NCI-H1105 treated with DMSO at 0.1 percent for 48 hours (cell line): ENCODE data around the gene CHRNA1.

Source experiments
- DNase-seq: peaks from one replicate; lab custom pipeline; 2025; lab: John Stamatoyannopoulos, UW

The CHRNA1 gene

DNA sequence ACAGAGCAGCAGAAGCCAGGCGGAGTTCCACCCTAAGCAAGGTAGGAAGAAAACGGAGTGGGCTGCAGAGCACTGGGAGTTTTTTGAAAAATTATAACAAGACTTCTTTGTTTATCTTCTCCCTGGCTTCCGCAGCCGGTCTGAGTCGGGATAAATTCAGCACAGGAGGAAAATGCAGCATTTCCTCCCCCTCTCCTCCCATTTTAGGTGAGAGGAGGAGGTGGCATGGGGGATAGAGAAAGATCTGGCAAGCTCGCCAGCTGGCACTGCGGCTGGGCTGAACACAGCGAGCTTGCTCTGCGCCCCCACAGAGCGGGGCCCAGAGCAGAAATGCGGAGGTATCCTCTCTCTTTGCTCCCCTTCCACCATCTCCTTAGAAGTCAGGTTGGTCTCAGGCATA lies 17.7 kb upstream of the CHRNA1 start:
- no peak for DNase-seq

DNA sequence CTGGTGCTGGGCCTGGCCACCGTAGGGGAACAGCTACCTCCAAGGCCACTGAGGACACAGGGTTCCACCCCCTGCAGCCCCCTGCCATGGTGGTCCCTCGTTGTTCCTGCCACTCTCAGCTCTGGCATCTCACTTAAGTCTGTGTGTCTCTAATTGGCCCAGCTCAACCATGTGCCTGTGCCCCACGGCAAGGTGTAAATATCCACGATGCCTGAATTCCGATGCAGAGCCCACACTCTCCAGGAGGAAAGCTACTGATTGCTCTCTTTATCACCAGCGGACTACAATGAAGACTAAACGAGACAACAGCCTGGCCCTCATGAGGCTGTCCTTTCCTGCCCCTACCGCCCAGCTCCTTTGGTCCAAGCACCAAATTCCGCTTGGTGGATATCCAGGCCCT lies 17.0 kb upstream of the CHRNA1 start:
- DNase-seq: no peak

DNA sequence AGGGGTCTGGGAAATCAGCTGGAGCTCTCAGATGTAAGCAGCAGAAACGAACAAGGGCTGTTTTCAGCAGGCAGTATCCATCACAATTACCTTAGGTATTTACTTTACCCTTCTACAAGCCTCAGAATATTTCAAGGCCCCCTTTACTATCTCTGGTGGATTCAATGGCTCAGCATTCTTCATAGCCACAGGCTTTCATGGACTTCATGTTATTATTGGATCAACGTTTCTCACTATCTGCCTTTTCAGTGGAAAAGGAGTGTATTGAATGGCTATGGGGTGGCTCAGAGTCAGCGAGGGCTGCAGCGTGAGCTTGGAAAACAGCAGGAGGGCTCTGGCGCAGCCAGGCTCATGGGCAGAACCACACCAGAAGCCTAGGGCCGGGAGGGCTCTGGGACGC lies 16.6 kb upstream of the CHRNA1 start:
- DNase-seq: no peak

DNA sequence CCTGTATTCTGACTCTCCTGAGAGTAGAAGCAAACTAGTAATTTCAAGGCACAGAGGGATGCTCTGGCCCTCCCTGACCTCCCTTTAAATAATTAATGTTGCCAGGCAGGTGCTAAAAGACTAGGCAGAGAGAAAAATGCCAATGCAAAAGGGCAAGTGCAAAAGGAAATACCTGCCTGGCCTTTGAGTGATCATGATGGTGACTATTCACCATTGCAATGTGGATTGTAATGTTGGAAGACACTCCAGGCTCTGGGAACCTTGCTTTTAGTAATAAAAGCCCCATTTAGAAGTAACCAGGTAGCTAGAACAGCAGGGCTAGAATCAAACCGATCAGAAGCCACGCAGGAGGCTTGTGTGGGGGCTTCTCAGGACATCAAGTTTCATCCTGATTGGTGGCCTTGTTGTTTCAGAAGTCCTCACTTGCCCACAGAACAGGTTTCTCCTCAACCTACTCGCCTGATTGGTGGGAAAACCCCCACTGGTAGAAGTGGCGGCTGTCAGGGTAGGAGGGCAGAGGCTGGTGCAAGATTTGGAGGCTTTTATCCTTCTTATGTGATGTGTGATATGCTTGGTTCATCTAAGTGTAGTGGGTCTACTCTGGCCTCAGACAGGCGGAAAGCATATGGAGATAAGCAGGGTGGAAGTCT lies 16.0 kb upstream of the CHRNA1 start:
- no peak for DNase-seq

DNA sequence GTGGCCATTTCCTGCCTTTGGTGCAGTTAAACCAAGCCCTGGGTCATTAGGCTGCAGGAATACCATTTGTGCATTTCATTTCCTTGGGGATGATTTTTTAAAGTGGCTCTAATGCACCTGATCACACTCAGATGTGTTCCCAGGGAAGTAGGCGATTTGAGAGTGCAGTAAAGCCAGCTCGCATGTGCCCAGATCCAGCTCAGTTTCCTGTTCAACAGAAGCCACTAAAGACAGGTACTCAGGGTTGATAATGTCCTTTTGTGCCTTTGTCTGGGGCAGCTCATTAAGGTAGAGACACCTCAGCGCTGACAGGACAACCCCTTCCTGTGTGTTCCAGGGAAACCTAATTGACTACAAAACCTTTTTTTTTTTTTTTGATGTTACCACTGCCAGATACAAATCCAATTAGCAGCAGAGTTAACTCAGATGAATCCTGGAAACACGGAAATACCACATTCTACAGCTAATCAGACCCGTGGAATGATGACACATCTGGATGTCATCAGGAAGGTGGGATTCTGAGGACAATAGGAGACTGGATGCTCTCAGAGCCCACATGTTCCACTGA lies 15.2 kb upstream of the CHRNA1 start:
- DNase-seq: peak; percentile 3

DNA sequence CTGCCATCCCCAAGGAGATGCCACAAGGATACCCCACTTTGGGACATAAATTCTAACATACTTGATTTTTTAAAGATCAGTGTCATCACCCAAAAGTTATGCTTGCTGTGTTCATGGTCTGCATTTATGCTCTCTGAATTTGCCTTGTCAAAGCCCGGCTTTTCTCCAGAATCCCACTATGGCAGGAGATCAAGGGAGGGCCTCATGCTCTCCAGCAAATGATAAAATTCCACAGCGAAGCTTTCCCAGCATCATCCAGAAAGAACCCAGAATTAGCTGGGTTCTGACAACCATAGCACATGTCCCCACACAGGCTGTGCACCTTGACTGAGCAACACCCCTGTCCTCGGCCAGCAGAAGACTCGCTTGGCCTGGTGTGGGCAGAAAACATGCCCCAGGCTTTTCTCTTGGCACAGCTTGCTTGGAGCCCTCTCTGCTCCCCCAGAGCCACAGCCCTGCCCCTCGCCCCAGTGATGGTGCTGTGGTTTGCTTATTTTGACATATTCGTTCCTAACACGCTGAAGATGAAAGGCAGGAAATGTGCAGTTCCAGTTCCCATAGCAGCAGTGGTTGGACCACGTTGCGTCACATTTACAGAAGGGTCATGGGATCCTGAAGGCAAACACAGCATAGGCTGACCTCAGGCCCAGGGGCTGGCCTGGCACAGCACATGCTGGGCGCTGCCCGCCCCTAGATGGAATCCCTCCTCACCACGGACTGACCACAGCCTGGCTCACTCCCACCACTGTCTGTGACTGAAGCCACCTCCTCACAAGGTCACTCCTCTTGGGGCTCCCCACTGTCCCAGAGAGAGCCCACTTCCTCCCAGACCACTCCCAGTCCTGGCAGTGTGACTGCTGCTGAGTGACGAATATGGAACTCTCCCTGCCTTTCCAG lies 14.1 kb upstream of the CHRNA1 start:
- no peak for DNase-seq

DNA sequence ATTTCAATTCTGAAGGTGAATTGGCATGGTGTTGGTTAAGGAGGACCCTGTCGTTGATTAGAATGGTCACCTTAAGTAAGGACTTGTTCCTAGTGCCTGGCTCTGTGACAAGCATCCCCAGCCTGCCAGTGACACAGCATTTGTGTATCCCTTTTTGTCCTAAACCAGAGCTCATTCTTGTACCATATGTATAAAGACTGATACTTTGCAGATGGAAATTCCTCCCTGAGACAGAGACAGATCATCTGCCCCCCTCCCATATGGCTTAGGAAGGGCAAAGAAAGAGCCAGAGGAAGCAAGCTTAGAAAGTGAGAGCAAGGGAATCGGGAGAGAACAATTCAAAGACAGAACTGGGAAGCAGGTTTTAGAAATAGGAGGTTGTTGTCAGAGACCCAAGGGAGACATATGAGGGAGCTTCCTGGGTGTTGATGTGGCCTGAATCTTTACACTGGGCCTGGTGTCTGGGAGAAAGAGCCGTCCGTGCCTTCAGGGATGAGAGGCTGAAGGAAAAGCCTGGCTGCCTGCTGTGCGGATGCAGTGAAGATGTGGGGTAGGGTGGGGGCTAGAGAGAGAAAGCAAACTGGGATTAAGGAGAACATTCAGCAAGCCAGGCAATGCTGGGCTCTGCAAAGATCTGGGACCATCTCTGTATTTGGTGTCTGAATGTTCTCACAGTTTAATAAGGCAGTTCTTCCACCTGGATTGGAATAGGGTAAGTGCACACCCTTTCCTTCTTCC lies 13.2 kb upstream of the CHRNA1 start:
- no peak for DNase-seq

DNA sequence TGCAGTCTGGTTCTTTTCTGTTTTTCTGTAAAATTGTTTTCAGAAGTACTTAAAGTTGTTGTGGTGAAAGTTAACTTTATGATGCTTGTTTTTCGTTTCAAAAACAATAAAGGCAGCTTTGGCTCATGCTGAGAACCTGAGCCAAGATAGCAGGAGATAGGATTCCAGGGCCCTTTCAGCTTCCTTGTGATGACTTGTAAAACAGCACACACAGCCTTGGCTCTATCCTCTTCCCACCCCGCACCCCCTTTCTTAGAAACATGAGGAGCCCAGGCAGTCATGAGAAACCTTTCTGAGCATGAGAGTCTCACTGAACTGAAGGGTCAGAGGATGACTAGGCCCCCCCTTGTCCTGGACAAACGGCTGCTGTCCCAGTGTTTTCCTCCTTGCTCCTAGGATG lies 12.4 kb upstream of the CHRNA1 start:
- DNase-seq: no peak

DNA sequence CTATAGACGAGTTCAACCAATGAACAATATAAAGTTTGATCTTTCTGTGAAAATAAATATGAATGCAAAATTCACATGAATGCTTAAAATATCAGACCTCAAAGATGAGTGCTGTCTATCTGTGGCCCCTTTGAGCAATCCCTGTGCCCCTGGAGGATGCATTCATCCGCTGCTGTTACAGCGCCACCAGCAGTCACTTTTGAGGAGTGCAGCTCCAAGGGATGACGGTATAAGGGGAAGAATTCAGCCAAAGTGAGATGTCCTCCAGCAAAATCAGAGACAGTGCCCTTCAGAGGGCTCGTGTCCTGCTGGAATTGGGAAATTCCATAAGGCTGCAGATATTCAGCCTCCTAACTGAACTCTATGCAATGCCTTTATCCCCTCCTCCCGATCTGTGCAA lies 12.0 kb upstream of the CHRNA1 start:
- DNase-seq: no peak

DNA sequence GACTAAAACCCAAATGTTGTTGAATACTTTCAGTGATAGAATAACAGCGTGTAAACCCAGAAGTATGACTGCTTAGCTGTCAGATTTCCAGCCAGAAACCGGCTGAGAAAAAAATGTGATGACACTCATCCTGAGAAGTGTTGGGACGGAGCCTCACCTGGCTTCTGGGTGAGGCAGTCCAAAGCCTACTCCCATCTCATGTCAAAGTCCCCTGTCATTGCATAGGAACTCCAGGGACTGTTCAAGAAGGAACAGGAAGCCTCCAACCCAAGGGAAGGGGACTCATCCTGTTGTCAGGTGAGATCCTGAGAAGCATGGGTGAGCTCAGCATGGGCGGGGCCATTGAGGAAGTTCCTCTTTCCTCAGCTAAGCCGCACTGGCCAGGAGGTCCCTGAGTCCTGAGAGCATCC lies 11.3 kb upstream of the CHRNA1 start:
- DNase-seq: no peak

DNA sequence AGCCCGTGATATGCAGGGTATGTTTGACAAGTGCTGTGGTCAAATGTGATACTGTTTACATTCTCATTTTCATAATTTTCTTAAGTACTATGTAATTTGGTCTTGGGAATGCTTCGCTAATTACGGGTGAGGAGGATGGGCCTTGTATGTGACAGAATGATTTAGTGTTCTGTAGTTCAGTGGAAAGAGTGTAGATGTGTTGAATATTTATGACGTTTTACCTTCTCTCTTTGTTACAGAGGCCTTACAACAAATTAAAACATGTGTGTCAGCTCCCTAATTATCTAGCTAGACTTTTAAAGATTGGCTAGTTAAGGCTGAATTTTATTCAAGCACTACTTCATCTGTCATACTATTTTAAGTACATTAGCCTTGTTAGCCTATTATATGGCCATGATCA lies 10.6 kb upstream of the CHRNA1 start:
- DNase-seq: peak; percentile 68

DNA sequence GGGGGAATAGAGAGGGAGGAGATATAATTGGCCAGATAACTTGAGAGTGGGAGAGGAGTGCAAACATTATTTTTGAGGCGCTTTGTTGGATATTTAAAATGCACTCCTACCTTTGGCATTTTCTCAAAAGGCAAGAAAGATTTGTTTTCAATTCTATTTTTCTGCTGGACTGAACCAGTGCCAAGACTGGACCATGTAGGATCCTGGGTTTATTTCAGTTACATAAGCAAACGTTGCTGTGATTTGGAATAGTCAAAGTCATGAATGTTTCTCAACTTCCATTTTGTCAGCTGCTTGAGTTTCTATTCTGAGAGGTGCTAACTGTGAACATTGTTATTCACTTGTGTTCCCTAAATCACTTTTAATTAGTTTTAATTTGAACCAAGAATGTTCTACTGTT lies 8.9 kb upstream of the CHRNA1 start:
- DNase-seq: no peak

DNA sequence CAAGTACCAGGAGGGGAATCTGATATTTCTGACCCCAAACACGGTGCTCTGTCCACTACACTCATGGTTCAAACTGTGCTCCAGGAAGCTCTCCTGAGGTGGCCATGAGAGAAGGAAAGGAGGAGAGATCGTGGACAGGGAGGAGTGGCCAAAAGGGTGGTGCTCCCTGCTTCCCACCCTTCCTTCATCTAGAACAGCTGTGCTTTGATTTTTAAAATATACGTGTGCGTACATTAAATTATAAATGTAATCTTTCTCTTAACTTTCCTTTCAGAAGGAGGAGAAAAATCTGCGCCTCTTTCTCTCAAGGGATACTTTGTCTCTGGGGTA lies 8.2 kb upstream of the CHRNA1 start:
- no peak for DNase-seq

DNA sequence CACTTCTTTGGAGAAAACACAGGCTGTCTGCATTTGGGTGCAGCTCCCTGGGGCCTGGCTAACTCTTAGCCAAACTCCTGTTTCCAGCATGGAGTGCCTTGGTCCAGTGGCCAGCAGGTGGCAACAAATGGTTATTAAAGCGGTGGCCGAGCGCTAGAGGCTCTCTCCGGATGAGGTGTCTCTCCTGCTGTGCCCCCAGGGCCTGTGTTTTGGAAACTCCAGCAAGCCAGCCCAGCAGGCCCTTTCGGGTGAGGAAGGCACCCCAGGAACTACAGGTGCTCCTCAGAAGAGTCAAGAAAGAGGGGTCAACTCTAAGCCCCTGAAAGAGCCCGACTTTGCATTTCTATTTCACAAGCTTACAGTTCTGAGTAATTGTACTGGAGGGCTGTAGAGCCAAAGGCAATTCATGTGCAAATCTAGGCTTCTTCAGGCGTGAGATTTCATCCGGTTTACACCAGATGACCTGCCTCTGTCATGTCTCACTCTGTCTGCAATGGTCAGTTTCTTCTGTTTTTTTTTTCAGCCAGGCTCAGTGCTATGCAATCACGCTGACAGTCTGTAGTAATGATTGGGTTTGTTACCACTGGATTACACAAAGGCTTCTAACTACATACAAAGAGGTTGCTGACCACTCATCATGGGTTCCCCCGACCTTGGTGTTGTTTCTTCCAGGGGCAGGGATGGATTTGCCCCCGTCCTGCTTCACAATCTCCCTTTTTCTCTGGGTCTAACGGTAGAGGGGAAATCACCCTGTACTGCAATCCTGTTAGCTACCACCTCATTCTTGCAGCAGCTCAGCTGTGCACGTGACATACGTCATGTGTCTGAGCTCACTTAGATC lies 7.6 kb upstream of the CHRNA1 start:
- DNase-seq: peak; percentile 37

DNA sequence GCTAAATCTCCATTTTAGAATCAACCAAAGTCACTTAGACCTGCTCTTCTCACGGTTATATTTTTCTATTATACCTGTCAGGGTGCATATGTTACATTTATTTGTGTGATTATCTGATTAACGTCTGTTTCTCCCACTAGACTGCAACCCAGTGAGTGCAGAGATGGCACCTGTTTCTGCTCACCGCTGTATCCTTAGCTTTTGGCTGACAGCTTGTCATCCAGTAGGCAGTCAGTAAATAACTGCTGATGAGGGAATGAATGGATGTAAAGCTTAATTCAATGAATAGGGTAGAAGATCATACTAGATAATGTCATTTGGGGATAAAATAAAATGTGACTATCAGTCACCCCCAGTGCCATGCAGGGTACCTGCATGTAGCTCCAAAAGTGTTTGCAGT lies 6.9 kb upstream of the CHRNA1 start:
- DNase-seq: no peak

DNA sequence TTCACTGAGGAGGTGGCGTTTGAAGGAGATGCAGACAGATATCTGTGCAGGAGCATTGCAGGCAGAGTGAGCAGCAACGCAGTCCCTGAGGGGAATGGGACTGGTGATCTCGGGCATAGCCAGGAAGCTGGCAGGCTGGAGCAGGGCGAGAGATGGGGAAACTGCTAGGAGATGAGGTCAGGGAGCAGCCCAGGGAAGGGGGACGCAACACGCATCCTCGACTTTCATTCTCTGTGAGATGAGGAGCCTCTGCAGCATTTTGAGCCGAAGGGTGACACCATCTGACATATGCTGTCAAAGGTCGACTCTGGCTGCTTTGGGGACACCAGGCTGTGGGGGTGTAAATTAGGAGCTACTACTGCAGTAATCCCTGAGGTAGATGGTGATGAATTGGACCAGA lies 4.3 kb upstream of the CHRNA1 start:
- DNase-seq: no peak

DNA sequence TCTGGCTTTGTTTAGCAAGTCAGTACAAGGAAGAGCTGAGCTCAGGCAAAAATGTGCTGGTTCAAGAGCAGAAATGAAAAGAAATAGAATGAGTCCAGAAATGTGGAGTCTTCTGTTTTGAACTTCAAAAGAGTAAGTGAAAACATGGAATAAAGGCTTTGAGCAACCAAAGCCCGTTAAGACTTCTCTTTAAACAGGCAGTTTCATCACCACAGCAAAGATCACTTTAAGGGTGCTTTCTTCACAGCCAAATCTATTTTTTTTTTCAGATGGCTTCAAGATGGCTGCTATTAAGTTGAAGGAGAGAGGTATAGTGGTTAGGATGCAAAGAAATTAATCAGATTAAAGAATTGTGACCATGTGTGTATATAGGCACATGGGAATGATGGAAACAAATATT lies 2.0 kb upstream of the CHRNA1 start:
- no peak for DNase-seq

DNA sequence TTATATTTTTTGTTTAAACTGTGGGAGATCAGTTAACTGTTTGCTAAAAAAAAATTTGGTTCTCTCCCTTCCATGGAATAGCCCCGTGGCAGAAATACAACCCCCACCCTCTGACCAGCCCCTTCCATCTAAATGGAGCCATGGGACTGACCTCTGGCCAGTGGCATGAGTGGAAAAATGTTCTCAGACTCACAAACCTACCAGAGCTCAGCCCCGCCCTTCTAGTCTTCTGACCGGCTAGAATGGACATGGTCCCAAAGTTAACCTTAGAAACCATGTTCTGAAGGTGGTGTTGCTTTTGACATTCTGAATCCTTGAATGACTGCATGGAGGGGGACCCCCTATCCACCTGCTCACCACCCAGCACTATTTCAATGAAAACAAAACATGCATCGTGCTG lies 1.3 kb upstream of the CHRNA1 start:
- DNase-seq: no peak

DNA sequence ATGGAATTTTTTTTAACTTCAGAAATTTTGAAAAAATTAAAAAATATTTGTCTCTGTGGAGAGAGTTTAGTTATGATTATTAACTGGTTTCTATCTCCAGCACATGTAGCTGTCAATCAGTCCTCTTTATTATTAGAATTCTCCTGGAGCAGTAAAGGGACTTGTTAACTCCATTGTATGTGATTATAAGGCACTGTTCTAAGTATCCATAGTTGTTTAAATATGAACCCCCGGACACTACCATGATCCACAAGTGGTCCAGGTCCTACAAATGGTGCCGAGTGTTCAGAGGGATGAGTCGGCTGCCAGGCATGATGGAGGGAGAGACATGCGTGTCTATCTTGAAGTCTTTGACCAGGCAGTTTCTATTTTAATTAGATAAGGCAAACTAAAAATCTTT lies 492 bp downstream of the CHRNA1 start:
- DNase-seq: no peak

DNA sequence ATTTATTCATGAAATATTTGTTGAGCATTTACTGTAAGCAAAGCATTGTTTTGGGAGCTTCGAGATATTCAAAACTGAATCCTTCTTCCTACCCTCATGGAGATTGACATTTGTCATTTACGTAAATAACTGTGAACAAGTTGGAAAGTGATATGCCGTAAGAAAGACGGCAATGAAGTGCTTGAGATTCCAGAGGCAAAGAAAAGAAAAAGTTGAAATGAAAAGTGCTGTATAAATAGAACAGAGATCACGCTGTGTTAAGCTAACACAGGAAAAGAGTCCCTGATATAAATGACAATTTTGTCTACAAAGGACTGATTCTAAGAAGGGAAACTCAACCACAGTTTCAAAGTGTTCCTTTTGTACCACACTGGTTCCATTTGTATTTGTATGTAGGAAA lies 1.8 kb downstream of the CHRNA1 start:
- no peak for DNase-seq

DNA sequence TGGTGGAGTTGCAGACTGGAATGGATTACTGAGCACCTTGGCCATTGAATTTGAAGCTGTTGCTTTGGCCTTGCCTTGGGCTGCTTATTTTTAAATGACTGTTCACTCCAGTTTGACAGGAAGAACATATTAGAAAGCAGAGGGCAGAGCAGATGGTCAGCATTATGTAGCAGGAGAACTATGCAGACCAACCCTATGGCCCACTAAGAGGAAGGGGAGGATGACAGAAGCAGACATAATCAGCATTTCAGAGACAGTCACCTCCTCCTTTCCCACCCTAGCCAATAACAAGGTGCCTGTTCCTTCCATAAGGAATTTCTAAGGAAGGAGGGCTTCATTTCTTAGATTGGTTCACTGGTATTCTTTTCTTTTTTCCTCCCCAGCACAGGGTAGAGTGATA lies 2.4 kb downstream of the CHRNA1 start:
- no peak for DNase-seq
